NB4 (cell line): ENCODE results near the gene CBFA2T3.

Source experiments
- MYC ChIP-seq: IDR thresholded peaks from 2 replicates; pipeline ENCODE4 v1.6.1; 2011; ENCODE audit warnings: low read depth, low read length
- POLR2A ChIP-seq: IDR thresholded peaks from 2 replicates; pipeline ENCODE4 v1.6.1; 2011; ENCODE audit warnings: mild to moderate bottlenecking; ENCODE audit not compliant: insufficient read length; ENCODE audit errors: extremely low read depth
- TF ChIP-seq, protein P1 (sequence below): IDR thresholded peaks from one replicate; pipeline ENCODE4 v1.5.1; 2012; ENCODE audit warnings: low read depth, low read length
- TF ChIP-seq, protein P2 (sequence below): IDR thresholded peaks from 2 replicates; pipeline ENCODE4 v1.6.1; 2011; ENCODE audit warnings: low read depth, low read length

DNA sequence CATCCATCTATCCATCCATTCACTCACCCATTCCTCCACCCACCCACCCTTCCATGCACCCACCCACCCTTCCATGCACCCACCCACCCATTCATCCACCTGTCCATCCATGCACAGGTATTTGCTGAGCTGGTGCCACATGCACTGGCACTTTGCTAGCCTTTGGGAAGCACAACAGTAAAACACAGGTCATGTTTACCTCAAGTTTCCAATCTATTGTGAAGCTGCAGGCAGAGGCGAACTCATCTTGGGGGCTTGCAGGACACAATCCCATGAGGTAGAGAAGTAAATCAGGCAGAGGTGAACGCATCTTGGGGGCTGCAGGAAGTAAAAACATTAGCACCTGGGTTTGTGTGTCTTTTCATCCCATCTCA, 35.6 kb upstream of the CBFA2T3 start:
- no peak for TF ChIP-seq POLR2A
- TF ChIP-seq, protein P1, sequence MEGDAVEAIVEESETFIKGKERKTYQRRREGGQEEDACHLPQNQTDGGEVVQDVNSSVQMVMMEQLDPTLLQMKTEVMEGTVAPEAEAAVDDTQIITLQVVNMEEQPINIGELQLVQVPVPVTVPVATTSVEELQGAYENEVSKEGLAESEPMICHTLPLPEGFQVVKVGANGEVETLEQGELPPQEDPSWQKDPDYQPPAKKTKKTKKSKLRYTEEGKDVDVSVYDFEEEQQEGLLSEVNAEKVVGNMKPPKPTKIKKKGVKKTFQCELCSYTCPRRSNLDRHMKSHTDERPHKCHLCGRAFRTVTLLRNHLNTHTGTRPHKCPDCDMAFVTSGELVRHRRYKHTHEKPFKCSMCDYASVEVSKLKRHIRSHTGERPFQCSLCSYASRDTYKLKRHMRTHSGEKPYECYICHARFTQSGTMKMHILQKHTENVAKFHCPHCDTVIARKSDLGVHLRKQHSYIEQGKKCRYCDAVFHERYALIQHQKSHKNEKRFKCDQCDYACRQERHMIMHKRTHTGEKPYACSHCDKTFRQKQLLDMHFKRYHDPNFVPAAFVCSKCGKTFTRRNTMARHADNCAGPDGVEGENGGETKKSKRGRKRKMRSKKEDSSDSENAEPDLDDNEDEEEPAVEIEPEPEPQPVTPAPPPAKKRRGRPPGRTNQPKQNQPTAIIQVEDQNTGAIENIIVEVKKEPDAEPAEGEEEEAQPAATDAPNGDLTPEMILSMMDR = no peak
- TF ChIP-seq, protein P2, sequence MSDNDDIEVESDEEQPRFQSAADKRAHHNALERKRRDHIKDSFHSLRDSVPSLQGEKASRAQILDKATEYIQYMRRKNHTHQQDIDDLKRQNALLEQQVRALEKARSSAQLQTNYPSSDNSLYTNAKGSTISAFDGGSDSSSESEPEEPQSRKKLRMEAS = no peak
- TF ChIP-seq MYC = no peak
